Mucosa of rectum (tissue), 2 donors: Measurements from ENCODE around the gene FBXO30.

Experiments used
- H3K27ac ChIP-seq, 2 donors: one replicate each; pipeline ENCODE4 v1.7.0; 2013; ENCODE audit warnings: inconsistent platforms in 2 of 2, low read depth in 2 of 2, low read length in 2 of 2
- H3K27me3 ChIP-seq, 2 donors: one replicate each; pipeline ENCODE4 v1.7.0; 2013; ENCODE audit warnings: low read length in 2 of 2; ENCODE audit not compliant: control insufficient read depth in 2 of 2, insufficient read depth in 2 of 2
- H3K36me3 ChIP-seq, 2 donors: one replicate each; pipeline ENCODE4 v1.7.0; 2013; ENCODE audit warnings: low read length in 2 of 2; ENCODE audit not compliant: control insufficient read depth in 2 of 2, insufficient read depth in 2 of 2
- H3K4me1 ChIP-seq, 2 donors: one replicate each; pipeline ENCODE4 v1.7.0; 2013; ENCODE audit warnings: low read length in 2 of 2, mild to moderate bottlenecking in 1 of 2; ENCODE audit not compliant: control insufficient read depth in 2 of 2, insufficient read depth in 2 of 2
- H3K4me3 ChIP-seq, 2 donors: one replicate each; pipeline ENCODE4 v1.7.0; 2013; ENCODE audit warnings: low read length in 2 of 2
- H3K9ac ChIP-seq, 2 donors: one replicate each; pipeline ENCODE4 v1.7.0; 2013; ENCODE audit warnings: low read length in 2 of 2, low read depth in 1 of 2, mild to moderate bottlenecking in 1 of 2
- H3K9me3 ChIP-seq, 2 donors: one replicate each; pipeline ENCODE4 v1.7.0; 2013; ENCODE audit warnings: low read length in 2 of 2; ENCODE audit not compliant: control insufficient read depth in 2 of 2
- donor health status: healthy.
- donor health status: Normal muscosa, but diverticular disease.

FBXO30 gene

DNA sequence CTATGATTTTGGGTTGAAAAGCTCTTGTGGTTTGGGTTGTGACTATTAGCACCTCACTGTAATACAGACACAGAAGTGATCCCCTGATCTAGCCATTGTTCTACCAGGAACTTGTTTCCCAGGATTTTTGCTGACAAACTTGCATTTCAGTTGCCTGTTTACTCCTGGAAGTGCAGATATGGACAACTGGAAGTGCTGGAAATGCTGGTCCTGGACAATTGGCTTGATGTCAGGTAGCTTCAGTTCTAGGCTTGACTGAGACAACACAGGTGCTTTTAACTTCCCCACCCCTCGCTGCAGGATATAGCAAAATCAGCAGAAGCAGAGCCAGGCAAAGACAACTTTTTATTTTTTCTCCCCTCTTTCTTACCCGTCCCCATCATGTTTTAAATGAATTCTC is 27.1 kb upstream of the FBXO30 start:
- Histone ChIP-seq H3K9me3 (no peaks in the 10 kb centered on the region), H3K4me3 (no peak overlapping the region), H3K27ac (no peak overlapping the region), H3K27me3 (no peaks in the 10 kb centered on the region), H3K4me1 (no peaks in the 10 kb centered on the region), H3K9ac (no peak overlapping the region), H3K36me3 (no peaks in the 10 kb centered on the region)

DNA sequence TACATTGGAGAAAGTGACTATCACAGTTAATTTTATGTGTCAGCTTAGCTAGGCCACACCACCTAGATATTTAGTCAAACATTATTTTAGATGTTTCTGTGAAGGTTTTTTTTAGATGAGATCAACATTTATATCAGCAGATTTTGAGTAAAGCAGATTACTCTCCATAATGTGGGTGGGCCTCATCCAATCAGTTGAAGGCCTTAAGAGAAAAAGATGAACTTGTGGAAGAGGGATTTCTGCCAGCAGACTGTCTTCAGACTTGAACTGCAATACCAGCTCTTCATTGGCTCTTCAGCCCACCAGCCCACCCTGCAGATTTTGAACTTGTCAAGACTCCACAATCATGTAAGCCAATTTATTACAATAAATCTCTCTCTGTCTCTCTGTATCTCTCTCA is 25.1 kb upstream of the FBXO30 start:
- no peaks in the 10 kb centered on the region for H3K9me3 ChIP-seq
- H3K9ac ChIP-seq = no peak overlapping the region

DNA sequence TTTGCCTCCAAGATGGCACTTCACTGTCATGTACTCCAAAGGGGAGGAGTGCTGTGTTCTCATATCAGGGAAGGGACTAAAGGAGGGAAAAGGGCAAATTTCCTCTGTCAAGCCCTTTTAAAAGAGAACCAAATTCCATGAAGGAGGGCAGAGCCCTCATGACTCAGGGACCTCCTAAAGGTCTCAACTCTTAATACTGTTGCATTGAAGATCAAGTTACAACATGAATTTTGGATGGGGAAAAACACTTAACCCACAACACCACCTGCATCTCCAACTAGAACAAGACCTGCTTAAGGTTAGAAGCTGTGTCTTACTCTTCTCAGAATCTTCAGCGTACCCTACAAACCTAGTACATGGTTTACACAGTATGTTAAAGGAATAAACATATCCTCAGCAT is 23.7 kb upstream of the FBXO30 start:
- Histone ChIP-seq H3K9me3 (no peaks in the 10 kb centered on the region), H3K9ac (no peak overlapping the region), H3K27ac (no peak overlapping the region), H3K4me1 (no peaks in the 10 kb centered on the region), H3K27me3 (no peaks in the 10 kb centered on the region), H3K36me3 (no peaks in the 10 kb centered on the region), H3K4me3 (no peak overlapping the region)

More for the DNA sequence above, 25.1 kb upstream of the FBXO30 start:
- no peaks in the 10 kb centered on the region for H3K4me1 ChIP-seq
- H3K27ac ChIP-seq = no peak overlapping the region
- no peaks in the 10 kb centered on the region for H3K36me3 ChIP-seq
- H3K27me3 ChIP-seq = no peaks in the 10 kb centered on the region
- no peak overlapping the region for H3K4me3 ChIP-seq

DNA sequence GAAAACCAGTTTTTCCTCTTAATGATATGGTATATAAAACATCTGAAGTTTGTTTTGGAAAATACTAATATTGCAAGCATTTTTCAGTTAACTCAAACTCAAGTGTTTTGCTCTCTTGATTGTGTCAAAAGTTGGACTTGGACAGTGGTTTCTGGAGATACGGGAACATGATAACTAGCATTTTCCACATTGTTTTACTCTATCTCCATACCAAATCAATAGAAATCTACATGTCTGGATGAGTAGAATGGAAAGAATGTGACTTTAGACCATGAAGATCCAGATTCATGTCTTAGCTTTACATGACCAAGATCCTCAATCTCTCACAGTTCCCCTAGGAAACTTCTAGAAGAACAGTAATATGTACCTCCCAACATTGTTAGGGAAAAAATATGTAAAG is 22.2 kb upstream of the FBXO30 start:
- Histone ChIP-seq H3K9ac (no peak overlapping the region), H3K4me3 (no peak overlapping the region), H3K36me3 (no peaks in the 10 kb centered on the region), H3K4me1 (no peaks in the 10 kb centered on the region), H3K9me3 (no peaks in the 10 kb centered on the region), H3K27me3 (no peaks in the 10 kb centered on the region), H3K27ac (no peak overlapping the region)

DNA sequence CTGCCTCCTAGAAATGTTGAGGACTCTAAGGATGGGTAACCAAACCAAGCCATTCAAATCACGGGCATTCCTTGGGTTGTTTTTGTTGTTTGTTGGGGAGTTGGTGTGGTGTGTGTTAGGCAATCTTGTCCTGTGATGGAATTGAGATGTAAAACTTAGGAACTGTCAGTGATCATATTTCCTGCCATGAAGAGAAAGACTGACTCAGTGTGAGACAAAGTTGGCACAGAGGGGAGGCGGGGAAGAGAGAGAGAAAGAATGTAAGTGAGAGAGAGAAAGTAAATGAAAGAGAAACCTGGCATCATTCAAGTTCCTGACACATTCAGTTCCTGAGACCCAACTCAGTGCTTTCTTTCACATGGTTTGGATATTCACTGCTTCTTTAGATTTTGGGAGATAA is 21.6 kb upstream of the FBXO30 start:
- Histone ChIP-seq H3K4me3 (no peak overlapping the region), H3K4me1 (no peaks in the 10 kb centered on the region), H3K9me3 (no peaks in the 10 kb centered on the region), H3K36me3 (no peaks in the 10 kb centered on the region), H3K27ac (no peak overlapping the region), H3K9ac (no peak overlapping the region), H3K27me3 (no peaks in the 10 kb centered on the region)

DNA sequence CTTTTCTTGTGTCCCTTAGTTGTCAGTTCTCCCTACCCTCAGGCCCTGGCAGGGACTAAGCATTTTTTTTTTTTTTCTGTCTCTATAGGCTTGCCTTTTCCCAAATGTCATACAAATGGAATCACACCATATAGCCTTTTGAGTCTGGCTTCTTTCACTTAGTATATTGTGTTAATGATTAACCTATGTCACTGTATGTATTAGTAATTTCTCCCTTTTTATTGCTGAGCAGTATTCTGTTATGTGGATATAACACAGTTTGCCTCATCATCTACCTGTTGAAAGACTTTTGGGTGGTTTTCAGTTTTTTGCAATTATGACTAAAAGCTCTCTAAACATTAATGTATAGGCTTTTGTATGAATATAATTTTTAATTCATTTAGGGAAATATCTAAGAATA is 16.0 kb upstream of the FBXO30 start:
- Histone ChIP-seq H3K9ac (no peak overlapping the region), H3K27ac (no peak overlapping the region), H3K4me3 (no peak overlapping the region), H3K4me1 (no peaks in the 10 kb centered on the region), H3K27me3 (no peaks in the 10 kb centered on the region), H3K36me3 (no peaks in the 10 kb centered on the region), H3K9me3 (no peaks in the 10 kb centered on the region)

DNA sequence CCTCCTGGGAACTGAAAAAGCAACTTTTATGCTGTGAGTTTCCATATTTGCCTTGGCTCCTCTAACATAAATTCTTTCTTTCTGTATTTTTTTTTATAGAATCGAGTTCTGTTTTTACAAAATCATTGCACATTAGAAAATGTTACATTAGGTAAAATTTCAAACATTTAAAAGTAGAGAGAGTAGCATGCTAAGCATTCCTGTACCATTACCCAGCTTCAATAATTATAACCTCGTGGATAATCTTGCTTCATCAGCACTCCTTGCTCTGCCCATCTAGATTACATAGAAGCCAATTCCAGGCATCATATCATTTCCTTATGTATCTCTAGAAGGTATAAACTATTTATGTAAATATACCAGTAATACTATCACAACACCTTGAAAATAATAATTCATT is 15.4 kb upstream of the FBXO30 start:
- H3K9ac ChIP-seq = no peak overlapping the region
- H3K36me3 ChIP-seq = no peaks in the 10 kb centered on the region
- H3K27ac ChIP-seq = no peak overlapping the region
- H3K4me3 ChIP-seq = no peak overlapping the region
- H3K4me1 ChIP-seq = no peaks in the 10 kb centered on the region
- no peaks in the 10 kb centered on the region for H3K9me3 ChIP-seq
- H3K27me3 ChIP-seq = no peaks in the 10 kb centered on the region

DNA sequence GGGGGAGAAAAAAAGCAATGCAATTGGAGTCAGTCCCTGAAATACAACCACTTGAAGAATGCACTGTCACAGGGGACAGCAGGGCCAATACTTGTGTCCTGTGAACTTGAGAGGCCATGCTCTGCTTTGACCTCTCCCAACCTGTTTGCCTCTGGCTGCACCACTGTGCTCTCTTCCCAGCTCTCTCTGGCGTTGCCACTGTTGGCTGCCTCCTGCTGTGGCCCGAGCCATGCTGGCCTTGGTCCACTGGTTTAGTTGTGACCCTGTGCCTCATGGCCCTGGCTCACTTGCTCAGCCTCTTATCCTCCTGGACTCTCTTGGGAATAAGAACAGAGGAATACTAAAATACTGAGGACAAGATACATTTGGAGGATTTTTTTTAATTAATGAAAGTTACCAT is 14.5 kb upstream of the FBXO30 start:
- H3K9ac ChIP-seq = no peak overlapping the region
- H3K27me3 ChIP-seq = no peaks in the 10 kb centered on the region
- no peaks in the 10 kb centered on the region for H3K9me3 ChIP-seq
- no peak overlapping the region for H3K4me3 ChIP-seq
- no peak overlapping the region for H3K27ac ChIP-seq
- no peaks in the 10 kb centered on the region for H3K4me1 ChIP-seq
- no peaks in the 10 kb centered on the region for H3K36me3 ChIP-seq

DNA sequence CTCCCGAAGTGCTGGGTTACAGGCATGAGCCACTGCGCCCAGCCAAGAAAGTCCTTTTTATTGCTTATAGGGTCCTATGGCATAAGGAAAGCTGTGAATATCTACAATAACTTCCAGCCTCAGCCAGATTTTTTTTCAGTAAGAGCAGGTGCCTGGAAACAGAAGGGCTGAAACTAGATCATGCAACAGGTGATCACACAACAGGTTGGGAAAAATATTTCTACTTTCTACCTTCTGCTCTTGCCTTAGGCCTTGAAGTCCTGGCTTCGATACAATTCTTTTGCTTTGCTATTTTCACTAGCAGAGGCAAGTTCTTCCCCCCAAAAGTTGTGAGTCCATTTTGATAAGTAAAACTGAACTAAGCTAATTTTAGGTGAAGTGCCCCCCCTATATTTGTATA is 9.7 kb upstream of the FBXO30 start:
- H3K27me3 ChIP-seq = no peaks in the 10 kb centered on the region
- H3K4me1 ChIP-seq = no peaks in the 10 kb centered on the region
- no peak overlapping the region for H3K27ac ChIP-seq
- no peaks in the 10 kb centered on the region for H3K9me3 ChIP-seq
- no peak overlapping the region for H3K9ac ChIP-seq
- no peaks in the 10 kb centered on the region for H3K36me3 ChIP-seq
- H3K4me3 ChIP-seq = no peak overlapping the region

DNA sequence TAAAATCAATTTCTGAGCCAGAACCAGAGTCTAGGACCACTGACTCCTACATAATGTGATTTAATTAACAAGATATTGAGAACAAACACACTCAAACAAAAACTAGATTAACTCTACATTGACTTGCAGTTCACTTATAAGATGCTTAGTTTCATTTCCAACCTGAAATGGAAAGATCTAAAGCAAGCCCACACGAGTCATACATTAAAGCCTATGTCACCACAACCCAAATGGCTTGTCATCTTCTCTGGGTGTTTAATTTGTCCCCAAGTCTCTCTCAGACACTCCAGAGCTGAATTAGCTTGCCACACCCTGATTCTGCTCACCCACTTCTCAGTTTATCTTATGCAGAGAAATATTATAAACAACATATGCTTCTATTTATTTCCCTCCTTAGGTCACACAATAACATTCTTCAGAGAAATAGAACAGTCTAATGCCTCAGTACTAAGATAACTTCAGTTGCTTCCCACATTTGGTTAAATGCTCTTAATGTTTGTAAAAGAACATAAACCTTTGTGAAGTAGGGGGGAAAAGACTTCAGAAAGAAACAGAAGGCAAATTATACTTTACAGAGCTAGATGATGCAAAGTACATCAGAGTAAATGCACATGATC is 8.8 kb upstream of the FBXO30 start:
- H3K9ac ChIP-seq = no peak overlapping the region
- no peaks in the 10 kb centered on the region for H3K36me3 ChIP-seq
- H3K4me1 ChIP-seq = no peaks in the 10 kb centered on the region
- H3K4me3 ChIP-seq = no peak overlapping the region
- no peaks in the 10 kb centered on the region for H3K27me3 ChIP-seq
- no peaks in the 10 kb centered on the region for H3K9me3 ChIP-seq
- H3K27ac ChIP-seq = no peak overlapping the region

DNA sequence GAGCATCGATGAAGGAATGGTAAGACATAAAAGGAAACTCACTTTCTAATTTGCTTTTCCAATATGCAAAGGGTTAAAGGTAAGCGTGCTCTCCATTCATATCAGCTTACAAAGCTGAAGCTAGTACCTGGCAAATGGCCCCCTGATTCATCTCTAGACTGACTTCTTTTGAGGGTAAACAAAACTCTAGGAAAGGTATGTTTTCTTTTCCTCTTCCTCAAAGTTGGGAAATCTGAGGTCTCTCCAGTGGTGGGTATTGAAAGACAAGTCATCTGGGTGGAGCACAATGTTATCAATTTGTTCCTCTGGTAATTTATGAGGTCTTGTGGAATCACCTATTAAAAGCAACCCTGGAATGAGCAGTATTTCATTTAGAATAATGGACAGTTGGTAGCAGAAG is 7.9 kb upstream of the FBXO30 start:
- H3K9ac ChIP-seq = no peak overlapping the region
- no peak overlapping the region for H3K27ac ChIP-seq
- no peak overlapping the region for H3K4me3 ChIP-seq
- no peaks in the 10 kb centered on the region for H3K27me3 ChIP-seq
- H3K9me3 ChIP-seq = no peaks in the 10 kb centered on the region
- H3K4me1 ChIP-seq = no peaks in the 10 kb centered on the region
- no peaks in the 10 kb centered on the region for H3K36me3 ChIP-seq
